Measurements from ENCODE around the gene FOXK1.

Gene FOXK1

GRCh38 chr7:4700577-4701235 is 18.6 kb downstream of the FOXK1 start:
- no peak for DNase-seq

DNA sequence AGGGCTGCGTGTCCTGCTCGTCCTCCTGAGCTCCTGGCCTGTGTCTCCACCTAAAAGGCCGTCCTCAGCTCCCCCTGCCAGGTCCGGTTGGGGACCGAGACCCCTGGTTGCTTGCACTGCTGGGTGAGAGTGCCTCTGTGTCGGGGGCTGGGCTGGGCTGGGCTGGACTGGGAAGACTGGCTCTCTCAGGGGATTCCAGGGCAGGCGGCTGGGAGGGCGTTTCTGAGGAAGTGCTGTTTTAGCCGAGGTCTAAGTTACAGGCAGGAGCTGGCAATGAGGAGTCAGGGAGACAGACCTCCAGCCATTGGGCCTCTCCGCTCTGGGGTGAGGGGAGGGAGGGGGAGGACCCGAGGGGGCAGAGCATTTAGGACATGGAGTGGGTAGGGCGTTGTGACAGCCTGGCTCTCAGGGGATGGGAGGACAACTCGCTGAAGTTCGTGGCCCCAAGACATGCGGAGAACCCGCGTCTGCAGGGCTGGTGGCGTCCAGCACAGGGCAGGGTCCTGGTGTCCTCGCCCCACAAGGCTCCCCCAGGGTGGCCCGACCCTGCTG is 20.9 kb downstream of the FOXK1 start:
- no peak for DNase-seq

- no peak for DNase-seq
Observed at GRCh38 chr7:4703532-4703931, 21.4 kb downstream of the FOXK1 start.

- no peak for DNase-seq
Observed at GRCh38 chr7:4706384-4707216, 24.5 kb downstream of the FOXK1 start.

- DNase-seq: no peak
Observed at GRCh38 chr7:4707217-4707741, 25.2 kb downstream of the FOXK1 start.

DNA sequence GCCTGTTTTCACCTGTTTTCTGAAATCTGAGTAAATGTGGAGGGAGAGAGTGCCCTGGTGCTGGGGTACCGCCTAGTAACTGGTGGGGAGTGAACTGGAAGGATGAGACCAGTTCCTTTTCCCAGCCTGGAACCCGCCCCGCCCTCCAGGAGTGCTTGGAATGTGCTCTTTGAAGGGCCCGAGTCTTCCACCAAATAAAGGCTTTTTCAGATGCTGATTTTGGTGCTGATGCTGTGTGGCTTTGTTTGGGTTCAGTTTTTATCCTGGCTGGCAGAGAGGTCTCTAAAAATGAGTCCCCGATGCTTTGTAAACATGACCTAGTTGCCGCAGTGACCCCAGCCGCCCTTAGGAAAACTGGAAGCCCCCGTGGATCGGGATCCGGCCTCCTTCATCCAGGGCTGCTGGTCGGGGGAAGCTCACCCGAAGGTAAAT is 25.9 kb downstream of the FOXK1 start:
- DNase-seq: no peak

GRCh38 chr7:4709187-4709586 is 27.1 kb downstream of the FOXK1 start:
- DNase-seq: no peak

GRCh38 chr7:4711093-4711492 is 29.0 kb downstream of the FOXK1 start:
- DNase-seq: no peak

GRCh38 chr7:4711634-4712033 is 29.5 kb downstream of the FOXK1 start:
- DNase-seq: no peak

DNA sequence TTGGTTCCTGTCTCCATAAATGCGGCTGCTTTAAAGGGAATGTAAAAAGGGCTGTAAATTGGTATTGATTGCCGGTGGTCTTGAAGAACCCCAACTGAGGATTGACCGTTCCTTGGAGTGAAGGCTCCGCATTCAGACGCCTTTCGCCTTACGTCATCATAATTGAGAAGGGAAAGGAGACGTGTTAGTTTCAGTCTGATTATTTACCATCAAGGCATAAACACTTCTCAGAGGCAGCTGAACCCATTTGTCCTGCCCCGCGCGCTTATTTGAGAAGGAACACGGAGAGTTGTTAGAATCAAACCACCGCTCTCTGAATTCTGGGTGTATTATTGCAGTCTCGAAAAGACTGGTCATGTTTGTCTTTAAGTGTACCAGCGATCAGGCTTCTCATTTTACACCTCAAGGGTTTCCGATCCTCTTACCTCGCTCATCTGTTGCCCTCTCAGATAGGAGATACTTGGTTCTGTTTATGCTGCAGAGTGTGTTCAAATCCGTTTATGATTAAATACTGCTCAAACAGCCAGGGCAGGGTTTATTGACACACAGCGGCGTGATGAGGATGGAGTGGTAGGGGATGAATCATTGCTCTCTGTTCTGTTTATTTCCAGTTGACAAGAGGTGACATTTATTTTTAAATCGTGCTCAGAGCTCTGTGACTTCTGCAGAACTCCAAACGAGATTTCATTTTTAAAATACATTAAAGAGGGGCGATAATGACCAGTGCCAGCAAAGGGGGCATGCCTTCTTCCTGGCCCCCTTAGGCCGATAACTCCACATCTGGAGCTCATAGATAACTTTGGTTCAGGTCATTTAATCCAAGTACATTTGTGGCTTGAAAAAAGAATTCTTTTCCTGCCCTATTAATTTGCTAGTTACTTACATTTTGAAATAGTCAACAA is 30.4 kb downstream of the FOXK1 start:
- DNase-seq: peak; percentile 31

DNA sequence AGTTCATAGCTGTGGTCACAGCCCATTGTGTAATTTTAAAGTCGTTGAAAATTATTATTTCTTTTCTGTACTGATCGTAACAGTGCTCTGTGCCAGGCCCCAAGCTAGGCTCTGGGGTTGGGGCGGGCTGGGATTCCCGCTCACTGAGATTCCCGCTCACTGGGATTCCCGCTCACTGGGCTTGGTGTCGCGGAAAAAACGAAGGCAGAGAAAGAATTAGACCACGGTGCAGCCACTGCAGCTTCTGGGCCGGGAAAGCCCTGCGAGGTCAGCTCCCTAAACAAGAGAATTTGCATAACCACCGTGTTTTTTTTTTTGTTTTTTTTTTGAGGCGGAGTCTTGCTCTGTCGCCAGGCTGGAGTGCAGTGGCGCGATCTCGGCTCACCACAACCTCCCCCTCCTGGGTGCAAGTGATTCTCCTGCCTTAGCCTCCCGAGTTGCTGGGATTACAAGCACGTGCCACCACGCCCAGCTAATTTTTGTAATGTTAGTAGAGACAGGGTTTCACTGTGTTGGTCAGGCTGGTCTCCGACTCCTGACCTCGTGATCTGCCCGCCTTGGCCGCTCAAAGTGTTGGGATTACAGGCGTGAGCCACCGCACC is 31.2 kb downstream of the FOXK1 start:
- no peak for DNase-seq

DNA sequence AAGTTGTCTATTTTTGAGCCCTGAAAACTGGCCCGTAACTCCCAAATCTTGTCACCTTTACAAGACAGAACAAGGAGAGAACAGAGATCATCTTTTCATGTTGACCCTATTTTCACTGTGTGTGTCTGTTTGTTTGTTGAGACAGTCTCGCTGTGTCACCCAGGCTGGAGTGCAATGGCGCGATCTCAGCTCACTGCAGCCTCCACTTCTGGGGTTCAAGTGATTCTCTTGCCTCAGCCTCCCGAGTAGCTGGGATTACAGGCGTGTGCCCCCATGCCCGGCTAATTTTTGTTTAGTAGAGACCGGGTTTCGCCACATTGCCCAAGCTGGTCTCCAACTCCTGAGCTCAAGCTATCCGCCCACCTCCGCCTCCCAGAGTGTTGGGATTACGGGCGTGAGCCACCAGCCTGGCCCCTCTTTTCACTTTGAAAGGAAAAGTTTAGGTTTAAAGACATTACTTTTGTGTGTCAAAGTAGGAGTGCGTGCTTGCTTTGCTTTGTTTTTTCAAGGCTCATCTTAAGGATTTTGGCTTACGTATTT is 32.1 kb downstream of the FOXK1 start:
- DNase-seq: no peak

DNA sequence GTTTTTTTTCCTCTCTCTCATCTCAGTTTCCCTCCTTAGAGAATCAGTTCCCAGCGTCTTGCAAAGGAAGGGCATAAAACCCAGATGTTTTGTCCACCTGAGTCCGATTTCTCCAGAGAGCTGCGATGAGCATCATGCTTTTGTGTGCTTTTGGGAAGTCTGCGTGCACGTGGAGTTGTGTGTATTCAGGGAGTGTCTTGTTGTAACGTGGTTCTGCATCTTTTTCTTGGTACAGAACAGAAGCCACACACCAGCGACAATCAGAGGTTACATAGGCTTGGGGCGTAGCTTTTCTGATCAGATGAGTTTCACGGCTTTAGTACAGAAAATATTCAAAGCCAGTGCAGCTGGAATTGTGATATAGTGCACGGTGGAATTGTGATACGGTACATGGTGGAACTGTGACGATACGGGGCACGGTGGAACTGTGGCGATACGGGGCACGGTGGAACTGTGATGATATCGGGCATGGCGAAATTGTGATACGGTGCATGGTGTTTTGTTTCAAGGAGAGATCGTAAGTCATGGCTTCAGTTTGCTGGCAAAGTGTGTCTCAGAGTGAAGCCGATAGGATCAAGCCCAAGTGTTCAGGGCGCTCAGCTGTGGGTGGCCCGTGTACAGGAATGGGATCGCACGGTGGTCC is 32.8 kb downstream of the FOXK1 start:
- no peak for DNase-seq

GRCh38 chr7:4715410-4715776 is 33.3 kb downstream of the FOXK1 start:
- no peak for DNase-seq

GRCh38 chr7:4716946-4717795 is 35.1 kb downstream of the FOXK1 start:
- DNase-seq: no peak

GRCh38 chr7:4718075-4718474 is 36.0 kb downstream of the FOXK1 start:
- no peak for DNase-seq

- DNase-seq: no peak
Observed at GRCh38 chr7:4720225-4720624, 38.1 kb downstream of the FOXK1 start.

- DNase-seq: no peak
Observed at GRCh38 chr7:4722308-4722707, 40.2 kb downstream of the FOXK1 start.

DNA sequence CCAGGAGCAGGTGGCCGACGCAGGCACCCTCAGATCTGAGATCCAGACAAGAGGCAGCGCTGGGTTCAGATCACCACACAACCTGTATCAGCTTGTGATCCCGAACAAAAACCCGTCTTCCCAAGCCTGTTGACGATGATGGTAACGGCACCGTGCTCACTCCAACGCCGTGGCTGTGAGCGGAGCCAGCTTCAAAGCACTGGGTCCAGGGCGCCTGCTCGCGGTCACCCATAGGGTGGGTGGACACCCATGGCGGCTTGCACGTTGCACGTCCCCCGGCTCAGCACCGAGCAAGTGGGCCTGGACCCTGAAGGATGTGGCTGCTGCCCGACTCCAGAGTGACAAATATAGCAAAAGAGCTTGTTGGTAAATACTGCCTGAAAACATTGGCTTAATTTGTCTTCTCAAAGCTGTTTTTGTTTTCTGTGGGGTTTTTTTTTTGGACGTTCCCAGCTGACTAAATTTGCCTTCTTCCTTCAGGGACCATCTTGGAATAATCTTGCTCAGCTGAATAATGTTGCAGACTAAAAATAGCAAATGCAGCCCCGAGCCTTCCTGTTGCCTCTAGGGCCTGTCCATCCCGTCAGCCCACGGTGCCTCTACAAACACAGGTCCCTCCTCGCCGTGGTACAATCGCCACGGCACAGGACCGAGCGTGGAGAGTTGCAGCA is 41.0 kb downstream of the FOXK1 start:
- no peak for DNase-seq

DNA sequence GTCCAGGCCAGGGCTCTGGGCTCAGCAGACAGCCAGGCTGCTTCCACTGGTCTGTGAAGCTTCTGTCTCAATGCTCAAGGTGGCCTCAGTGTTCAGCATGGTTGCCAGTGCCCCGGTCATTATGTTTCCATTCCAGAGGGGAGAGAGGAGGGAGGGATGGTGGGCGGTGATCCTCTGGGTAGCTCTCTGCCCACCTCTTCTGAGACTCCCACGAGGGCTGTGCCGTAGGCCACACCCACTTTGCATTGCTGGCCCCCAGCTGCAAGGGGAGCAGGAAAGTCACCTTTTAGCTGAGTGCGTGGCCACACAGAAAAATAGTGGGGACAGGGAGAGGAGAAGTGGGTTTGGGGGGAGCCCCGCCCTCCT is 42.5 kb downstream of the FOXK1 start:
- DNase-seq: no peak

Data from NCI-H1436 treated with DMSO at 0.1 percent for 48 hours (cell line).